GM18498 (cell line): ENCODE data around the gene DOCK3.
"Not testable (repeated sequence)": the region's sequence is repeated elsewhere in the genome, so short reads cannot be mapped to it uniquely, and the experiment has no call there.

Experiments used
- ATAC-seq: cut with Tn5 transposase; IDR thresholded peaks from one replicate; pipeline ENCODE4 v1.9.1; 2021; ENCODE audit warnings: mild to moderate bottlenecking, moderate library complexity; ENCODE audit not compliant: unreplicated experiment

The DOCK3 gene

DNA sequence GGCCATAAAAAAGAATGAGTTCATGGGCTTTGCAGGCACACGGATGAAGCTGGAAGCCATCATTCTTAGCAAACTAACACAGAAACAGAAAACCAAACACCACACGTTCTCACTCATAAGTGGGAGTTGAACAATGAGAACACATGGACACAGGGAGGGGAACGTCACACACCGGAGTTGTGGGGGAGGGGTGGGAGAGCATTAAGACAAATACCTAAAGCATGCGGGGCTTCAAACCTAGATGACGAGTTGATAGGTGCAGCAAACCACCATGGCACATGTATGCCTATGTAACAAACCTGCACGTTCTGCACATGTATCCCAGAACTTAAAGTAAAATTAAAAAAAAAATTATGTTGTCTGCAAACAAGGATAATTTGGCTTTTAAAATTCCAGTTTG, 200.1 kb downstream of the DOCK3 start:
- ATAC-seq, result not testable (repeated sequence)

GRCh38 chr3:50876947-50877346, 202.2 kb downstream of the DOCK3 start:
- no peak for ATAC-seq

DNA sequence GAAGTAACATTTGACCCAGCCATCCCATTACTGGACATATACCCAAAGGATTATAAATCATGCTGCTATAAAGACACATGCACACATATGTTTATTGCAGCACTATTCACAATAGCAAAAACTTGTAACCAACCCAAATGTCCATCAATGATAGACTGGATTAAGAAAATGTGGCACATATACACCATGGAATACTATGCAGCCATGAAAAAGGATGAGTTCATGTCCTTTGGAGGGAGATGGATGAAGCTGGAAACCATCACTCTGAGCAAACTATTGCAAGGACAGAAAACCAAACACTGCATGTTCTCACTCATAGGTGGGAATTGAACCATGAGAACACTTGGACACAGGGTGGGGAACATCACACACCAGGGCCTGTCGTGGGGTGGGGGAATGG, 208.0 kb downstream of the DOCK3 start:
- ATAC-seq, result not testable (repeated sequence)

DNA sequence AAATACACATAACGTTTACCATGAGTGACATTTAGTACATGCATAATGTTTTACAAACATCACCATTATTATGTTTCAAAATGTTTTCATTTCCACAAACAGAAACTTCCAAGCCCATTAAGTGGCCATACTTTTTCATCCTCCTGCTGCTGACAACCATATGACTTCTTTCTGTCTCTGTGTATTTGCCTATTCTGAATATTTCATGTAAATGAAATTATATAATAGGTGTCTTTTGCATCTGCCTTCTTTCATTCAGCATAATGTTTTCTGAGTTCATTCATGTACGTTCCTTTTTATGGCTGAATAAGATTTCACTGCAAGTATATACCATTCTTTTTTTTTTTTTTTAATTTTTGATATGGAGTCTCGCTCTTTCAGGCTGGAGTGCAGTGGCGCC, 209.0 kb downstream of the DOCK3 start:
- ATAC-seq, result no peak

GRCh38 chr3:50885070-50885850, 210.5 kb downstream of the DOCK3 start:
- no peak for ATAC-seq

- ATAC-seq, result no peak
These were observed 216.1 kb downstream of the DOCK3 start for GRCh38 chr3:50890688-50891344.

DNA sequence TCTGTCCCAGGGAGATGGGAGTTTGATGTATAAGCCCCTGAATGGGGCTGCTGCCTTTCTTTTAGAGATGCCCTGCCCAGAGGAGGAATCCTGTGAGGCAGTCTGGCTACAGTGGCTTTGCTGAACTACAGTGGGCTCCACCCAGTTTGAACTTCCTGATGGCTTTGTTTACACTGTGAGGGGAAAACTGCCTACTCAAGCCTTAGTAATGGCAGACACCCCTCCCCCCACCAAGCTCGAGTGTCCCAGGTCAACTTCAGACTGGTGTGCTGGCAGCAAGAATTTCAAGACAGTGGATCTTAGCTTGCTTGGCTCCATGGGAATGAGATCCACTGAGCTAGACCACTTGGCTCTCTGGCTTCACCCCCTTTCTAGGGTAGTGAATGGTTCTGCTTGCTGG, 226.4 kb downstream of the DOCK3 start:
- not testable (repeated sequence) for ATAC-seq

DNA sequence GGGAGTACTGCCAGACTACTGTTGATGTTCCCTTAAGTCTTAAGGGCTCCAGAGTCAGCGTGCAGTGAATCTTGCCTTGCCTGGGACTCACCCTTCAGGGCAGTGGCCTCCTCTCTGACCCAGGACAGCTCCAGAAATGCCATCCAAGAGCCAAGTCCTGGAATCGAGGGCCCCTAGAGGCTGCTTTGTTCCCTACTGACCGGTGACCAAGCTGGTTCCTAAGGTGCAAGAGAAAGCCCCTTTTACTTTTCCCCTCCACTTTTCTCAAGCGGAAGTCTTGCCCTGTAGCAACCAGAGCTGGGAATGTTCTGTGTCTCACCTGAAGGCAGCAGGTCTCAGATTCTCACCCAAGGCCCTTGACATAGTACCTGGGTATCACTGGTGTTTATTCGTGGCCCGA, 238.0 kb downstream of the DOCK3 start:
- ATAC-seq, result no peak

DNA sequence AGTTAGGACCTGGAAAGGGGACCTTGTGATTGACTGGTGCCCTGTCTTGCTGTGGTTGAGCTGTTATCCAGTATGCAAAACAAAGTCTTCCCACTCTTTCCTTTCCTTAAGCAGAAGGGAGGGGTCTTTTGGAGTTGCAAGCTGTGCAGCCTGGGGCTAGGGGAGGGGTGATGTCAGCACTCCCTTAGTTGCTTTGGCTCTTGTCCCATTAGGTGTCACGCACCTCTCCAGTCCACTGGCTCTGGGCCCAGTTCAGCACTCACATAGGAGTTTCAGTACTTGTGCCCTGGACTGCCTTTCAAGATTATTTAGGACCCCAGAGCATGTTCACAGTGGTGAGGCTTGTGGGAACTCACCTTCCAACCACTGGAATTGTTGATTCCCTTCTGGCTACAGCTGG, 238.5 kb downstream of the DOCK3 start:
- ATAC-seq, result no peak

- ATAC-seq, result not testable (repeated sequence)
These were observed 247.3 kb downstream of the DOCK3 start for GRCh38 chr3:50922071-50922470.

GRCh38 chr3:50923955-50924354, 249.2 kb downstream of the DOCK3 start:
- ATAC-seq, result no peak

GRCh38 chr3:50924638-50925037, 249.9 kb downstream of the DOCK3 start:
- no peak for ATAC-seq

GRCh38 chr3:50926868-50927267, 252.1 kb downstream of the DOCK3 start:
- ATAC-seq, result no peak

DNA sequence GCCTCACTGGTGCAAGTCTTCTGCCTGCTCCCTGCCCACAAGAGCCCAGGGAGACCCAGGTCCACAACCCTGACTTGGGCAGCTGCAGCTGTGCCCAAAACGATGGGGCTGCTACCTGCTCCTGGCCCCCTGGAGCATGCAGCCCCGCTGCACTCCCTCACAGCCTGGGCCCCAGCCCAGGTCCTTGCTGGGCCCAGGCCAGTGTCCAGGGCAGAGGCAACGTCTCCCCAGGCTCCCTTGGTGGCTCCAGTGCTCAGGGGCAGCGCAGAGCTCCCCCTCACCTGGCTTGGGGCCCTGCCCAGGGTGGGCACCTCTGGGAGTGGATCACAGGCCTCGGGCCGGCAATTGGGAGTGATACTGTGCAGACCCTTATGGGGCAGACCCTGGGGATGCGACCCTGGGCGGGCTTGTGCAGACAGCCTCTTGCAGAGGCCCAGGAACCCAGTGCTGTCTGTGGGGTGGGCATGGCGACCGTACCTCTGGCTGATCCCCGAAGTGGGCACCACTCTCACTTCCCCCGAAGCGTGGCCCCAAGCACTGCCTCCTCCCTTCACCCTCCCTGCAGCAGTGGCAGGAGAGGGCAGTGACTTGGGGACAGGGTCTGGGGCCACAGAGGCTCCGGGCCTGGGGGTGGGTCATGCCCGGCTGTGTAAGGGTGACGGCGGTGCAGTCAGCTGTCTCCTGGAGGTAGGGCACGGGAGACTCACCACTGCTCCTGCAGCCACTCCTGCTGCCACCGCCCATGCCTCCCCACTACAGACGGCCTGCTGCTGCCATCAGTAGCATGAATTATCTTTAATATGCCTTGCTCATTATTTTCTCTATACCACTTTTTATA, 255.9 kb downstream of the DOCK3 start:
- no peak for ATAC-seq

GRCh38 chr3:50932918-50933317, 258.2 kb downstream of the DOCK3 start:
- ATAC-seq, result not testable (repeated sequence)

DNA sequence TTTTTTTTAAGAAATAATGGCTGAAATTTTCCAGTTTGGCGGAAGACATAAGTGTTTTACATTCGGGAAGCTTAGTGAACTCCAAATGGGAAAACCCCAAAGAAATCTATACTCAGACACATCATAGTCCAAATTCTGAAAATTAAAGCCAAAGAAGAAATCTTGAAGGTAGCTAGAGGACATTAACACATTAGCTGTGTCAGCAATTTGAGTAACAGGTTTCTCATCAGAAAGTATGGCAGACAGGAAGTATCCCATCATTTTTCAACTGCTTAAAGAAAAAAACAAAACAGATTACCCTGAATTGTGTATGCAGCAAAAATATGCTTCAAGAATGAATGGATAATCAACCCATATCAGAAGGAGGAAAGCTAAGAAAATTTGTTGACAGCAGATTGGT, 261.7 kb downstream of the DOCK3 start:
- no peak for ATAC-seq

- no peak for ATAC-seq
These were observed 272.7 kb downstream of the DOCK3 start for GRCh38 chr3:50947419-50947818.

DNA sequence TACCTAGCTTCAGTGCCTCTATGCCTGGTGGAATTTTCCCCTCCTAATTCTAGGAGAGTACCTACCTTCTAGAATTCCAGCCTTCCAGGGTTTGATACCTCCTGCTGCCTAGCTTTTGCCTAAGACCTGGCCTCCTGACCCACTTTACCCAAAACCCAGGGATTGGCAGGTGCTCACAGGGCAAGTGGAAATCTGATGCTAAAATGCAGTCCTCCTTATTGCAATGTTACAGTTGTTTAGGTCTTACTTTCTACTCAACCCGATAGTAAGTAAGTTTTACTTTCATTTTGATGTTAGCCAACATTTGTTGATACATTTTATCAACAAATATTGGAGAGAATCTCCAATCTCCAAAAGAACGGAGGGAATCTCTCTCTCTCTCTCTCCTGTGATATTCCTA, 275.9 kb downstream of the DOCK3 start:
- no peak for ATAC-seq

GRCh38 chr3:50953825-50954414, 279.2 kb downstream of the DOCK3 start:
- no peak for ATAC-seq

GRCh38 chr3:50961386-50961785, 286.7 kb downstream of the DOCK3 start:
- no peak for ATAC-seq

DNA sequence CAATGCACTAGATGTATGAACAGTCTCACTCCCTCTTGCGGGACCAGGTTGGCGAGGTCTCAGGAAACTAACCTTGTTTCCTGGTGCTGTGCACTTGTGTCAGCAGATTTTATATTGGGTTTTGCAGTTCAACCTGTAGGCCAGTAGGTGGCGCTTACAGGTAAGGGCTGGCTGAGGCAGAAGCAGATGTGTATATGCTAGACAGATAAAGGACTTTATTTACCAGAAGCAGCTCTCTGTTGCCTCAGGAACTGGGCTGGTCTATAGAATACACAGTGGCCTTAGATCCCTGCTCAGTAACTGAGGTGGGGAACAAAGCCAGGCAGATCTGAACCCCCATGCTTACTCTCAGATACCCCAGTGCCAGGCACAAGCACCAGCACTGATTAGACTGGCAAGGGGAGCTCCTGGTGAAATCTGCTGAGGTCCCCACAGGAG, 296.8 kb downstream of the DOCK3 start:
- peak; percentile 78 for ATAC-seq
